Thymus (tissue), 2 donors: ENCODE data around the gene TMEM217. TPM values are rescaled to one million over a fixed set of nuclear protein-coding genes. Genes with fewer than 3 reads are reported as not detected.

Source experiments
- polyA plus RNA-seq: library from polyadenylated mRNA; stranded (reverse); fragments of 200-250 nt; gene quantifications from one replicate; pipeline ENCODE4 v1.2.3, GENCODE V29; 2013
- total RNA-seq: library from RNA; stranded (reverse); fragments of 120-200 nt; gene quantifications from one replicate; pipeline ENCODE4 v1.2.4, GENCODE V29; 2013
- donor health status: healthy.

TMEM217 gene
- total and polyA plus RNA-seq, 2 donors: 2.4 to 4.0 TPM

Other genes with a start within 250 kb of the TMEM217 start
- gene PIM1, start 88.0 kb downstream of the TMEM217 start, total RNA-seq: 24.2 TPM
- 31.7 TPM for gene PIM1, start 88.0 kb downstream of the TMEM217 start, polyA plus RNA-seq
- gene TBC1D22B, start 372 bp downstream of the TMEM217 start, total RNA-seq: 7.7 TPM
- 8.8 TPM for gene TBC1D22B, start 372 bp downstream of the TMEM217 start, polyA plus RNA-seq
- gene RNF8, start 95.8 kb upstream of the TMEM217 start, total RNA-seq: 16.9 TPM
- gene RNF8, start 95.8 kb upstream of the TMEM217 start, polyA plus RNA-seq: 12.5 TPM
- 39.6 TPM for gene CMTR1, start 175.1 kb upstream of the TMEM217 start, total RNA-seq
- gene CMTR1, start 175.1 kb upstream of the TMEM217 start, polyA plus RNA-seq: 32.2 TPM
- 122 TPM for gene CCDC167, start 241.7 kb upstream of the TMEM217 start, total RNA-seq
- gene CCDC167, start 241.7 kb upstream of the TMEM217 start, polyA plus RNA-seq: 54.9 TPM